NCI-H774 (cell line): ENCODE results near the gene ZNF892.
"Not testable (repeated sequence)": the region's sequence is repeated elsewhere in the genome, so short reads cannot be mapped to it uniquely, and the experiment has no call there.

ENCODE experiments used
- DNase-seq: peaks from one replicate; lab custom pipeline; 2025; lab: John Stamatoyannopoulos, UW

ZNF892 gene

DNA sequence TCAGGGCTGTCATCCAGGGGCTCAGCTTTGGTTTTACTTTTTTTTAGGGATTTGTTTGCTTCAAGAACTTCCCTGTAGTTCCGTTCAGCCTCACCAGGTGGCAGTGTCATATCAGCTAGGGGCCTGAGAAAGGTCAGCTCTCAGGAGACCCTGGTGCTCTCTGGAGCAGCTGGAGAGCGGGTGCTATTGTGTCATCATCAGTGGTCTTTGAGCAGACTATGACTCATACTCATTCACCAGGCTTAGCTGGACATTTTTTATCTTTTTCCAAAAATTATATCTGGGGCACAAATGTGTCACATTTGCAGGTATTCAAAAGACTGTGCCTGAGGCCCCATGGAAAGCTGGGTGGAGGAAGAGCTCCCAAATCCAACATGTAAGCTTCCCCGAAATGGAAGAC lies 24.4 kb downstream of the ZNF892 start:
- peak; percentile 59 for DNase-seq

DNA sequence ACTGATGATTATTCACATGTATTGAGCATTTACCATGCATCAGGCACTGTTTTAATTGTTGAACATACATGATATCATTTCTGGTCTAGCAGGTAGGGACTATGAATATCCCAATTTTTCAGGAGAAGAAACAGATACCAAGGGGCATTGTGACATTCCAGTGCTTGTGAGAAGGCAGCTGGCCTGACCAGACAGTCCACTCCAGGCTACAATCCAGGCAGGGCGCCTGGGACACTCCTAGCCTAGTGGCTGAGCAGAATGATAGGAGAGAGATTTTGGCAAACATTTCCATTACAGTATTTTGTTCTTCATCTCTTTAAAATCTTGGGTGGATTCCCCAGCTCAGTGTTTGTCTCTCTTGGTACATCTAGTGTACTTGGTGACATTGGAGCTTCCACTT lies 24.9 kb downstream of the ZNF892 start:
- DNase-seq, result no peak

- DNase-seq, result no peak
Observed at GRCh38 chr2:95234286-95234785, 27.0 kb downstream of the ZNF892 start.

DNA sequence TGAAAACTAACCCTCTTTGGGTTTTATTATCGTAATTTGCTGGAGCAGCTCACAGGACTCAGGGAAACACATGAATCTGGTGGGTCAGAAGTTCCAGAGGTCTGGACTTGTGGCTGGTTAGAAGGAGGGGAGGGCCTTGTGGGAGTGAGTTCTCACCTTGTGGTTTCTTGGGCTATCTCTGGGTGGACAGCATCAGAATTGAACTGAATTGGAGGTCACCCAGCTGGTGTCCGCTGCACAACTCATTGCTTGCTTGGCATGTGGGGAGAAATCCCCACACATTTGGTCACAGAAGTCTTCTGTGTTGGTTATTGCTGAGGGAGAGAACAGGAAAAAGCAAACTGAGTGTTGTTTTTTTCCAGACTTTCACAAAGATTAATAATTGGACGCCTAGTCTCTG lies 27.5 kb downstream of the ZNF892 start:
- no peak for DNase-seq

- no peak for DNase-seq
Observed at GRCh38 chr2:95238131-95238530, 30.8 kb downstream of the ZNF892 start.

- DNase-seq, result no peak
Observed at GRCh38 chr2:95240091-95240490, 32.8 kb downstream of the ZNF892 start.

DNA sequence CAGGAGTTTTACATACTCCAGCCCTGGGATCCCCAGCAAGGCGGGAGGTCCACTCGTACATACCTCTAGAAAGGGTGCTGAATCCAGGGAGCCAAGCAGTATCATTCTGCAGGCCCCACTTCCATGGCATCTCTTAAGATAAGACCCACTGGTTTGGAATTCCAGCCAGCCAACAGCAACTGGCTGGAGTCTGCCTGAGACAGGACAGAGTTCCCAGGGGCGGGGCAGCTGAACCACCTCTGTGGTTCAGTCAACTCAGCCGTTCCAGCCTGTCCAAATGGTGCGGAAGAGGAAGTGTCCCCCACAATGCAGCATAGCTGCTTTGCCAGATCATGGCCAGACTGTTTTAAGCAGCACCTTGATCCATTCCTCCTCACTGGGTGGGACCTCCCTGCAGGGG lies 33.2 kb downstream of the ZNF892 start:
- no peak for DNase-seq

DNA sequence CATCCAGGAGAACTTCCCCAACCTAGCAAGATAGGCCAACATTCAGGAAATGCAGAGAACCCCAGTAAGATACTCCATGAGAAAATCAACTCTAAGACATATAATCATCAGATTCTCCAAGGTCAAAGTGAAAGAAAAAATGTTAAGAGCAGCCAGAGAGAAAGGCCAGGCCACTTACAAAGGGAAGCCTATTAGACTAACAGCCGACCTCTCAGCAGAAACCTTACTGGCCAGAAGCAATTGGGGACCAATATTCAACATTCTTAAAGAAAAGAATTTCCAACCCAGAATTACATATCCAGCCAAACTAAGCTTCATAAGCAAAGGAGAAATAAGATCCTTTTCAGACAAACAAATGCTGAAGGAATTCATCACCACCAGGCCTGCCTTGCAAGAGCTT lies 34.8 kb downstream of the ZNF892 start:
- not testable (repeated sequence) for DNase-seq
